Hepatocyte (in vitro differentiated cells): ENCODE results near the gene EPHB2. TPM values are rescaled to one million over a fixed set of nuclear protein-coding genes. Genes with fewer than 3 reads are reported as not detected.

Experiments used
- DNase-seq: peaks from one replicate; pipeline ENCODE4 v3.0.0-alpha.2; 2016; ENCODE audit warnings: low spot score
- H2AFZ ChIP-seq: fragments of 200-600 bp; sonication (generic); 2 replicates; pipeline ENCODE4 v1.6.0; 2016; ENCODE audit warnings: antibody characterized with exemption, mild to moderate bottlenecking
- H3K27ac ChIP-seq: fragments of 200-600 bp; sonication (generic); 2 replicates; pipeline ENCODE4 v1.5.1; 2016; ENCODE audit warnings: mild to moderate bottlenecking
- H3K27me3 ChIP-seq: fragments of 200-600 bp; sonication (generic); 2 replicates; pipeline ENCODE4 v1.6.1; 2016
- H3K36me3 ChIP-seq: fragments of 200-600 bp; sonication (generic); replicated peaks from 2 replicates; pipeline ENCODE4 v1.5.1; 2016; ENCODE audit warnings: low read depth; ENCODE audit not compliant: insufficient read depth
- H3K4me1 ChIP-seq: fragments of 200-600 bp; sonication (generic); 2 replicates; pipeline ENCODE4 v1.5.1; 2016; ENCODE audit warnings: mild to moderate bottlenecking, moderate library complexity; ENCODE audit not compliant: insufficient read depth
- H3K4me2 ChIP-seq: fragments of 200-600 bp; sonication (generic); 2 replicates; pipeline ENCODE4 v1.6.0; 2016
- H3K4me3 ChIP-seq: fragments of 200-600 bp; sonication (generic); 2 replicates; pipeline ENCODE4 v1.5.1; 2016; ENCODE audit warnings: mild to moderate bottlenecking
- H3K79me2 ChIP-seq: fragments of 200-600 bp; sonication (generic); 2 replicates; pipeline ENCODE4 v1.6.0; 2017; ENCODE audit warnings: mild to moderate bottlenecking
- H3K9me2 ChIP-seq: fragments of 200-600 bp; sonication (generic); replicated peaks from 2 replicates; pipeline ENCODE4 v1.6.0; 2017; ENCODE audit warnings: mild to moderate bottlenecking; ENCODE audit not compliant: insufficient read depth
- H3K9me3 ChIP-seq: fragments of 200-600 bp; sonication (generic); 2 replicates; pipeline ENCODE4 v1.5.1; 2016; ENCODE audit warnings: low read depth, mild to moderate bottlenecking
- H4K20me1 ChIP-seq: fragments of 200-600 bp; sonication (generic); 2 replicates; pipeline ENCODE4 v1.6.0; 2016; ENCODE audit warnings: mild to moderate bottlenecking; ENCODE audit not compliant: insufficient read depth, poor library complexity, severe bottlenecking
- CTCF ChIP-seq: fragments of 200-600 bp; sonication (generic); IDR thresholded peaks from 2 replicates; pipeline ENCODE4 v1.5.1; 2016; ENCODE audit warnings: antibody characterized with exemption, mild to moderate bottlenecking; ENCODE audit not compliant: poor library complexity
- EZH2 ChIP-seq: fragments of 200-600 bp; sonication (generic); IDR thresholded peaks from 2 replicates; pipeline ENCODE4 v1.6.1; 2016; ENCODE audit warnings: antibody characterized with exemption, mild to moderate bottlenecking, borderline replicate concordance
- EZH2phosphoT487 ChIP-seq: fragments of 200-600 bp; sonication (generic); IDR thresholded peaks from one replicate; pipeline ENCODE4 v1.6.1; 2018; ENCODE audit warnings: antibody characterized with exemption, mild to moderate bottlenecking, low read depth, moderate library complexity; ENCODE audit not compliant: unreplicated experiment, severe bottlenecking
- WGBS: methylation state at CpG from one replicate; pipeline ENCODE4 v1.1.6; 2016; ENCODE audit warnings: low lambda C conversion rate; ENCODE audit errors: missing lambda C conversion rate; 5-methylcytosine and 5-hydroxymethylcytosine counted together
- polyA plus RNA-seq: library from polyadenylated mRNA; unstranded; fragments of >200 nt; fragmentation: Nextera tagmentation; extraction: Ambion mirVana; gene quantifications from 2 replicates; pipeline ENCODE4 v1.2.1, GENCODE V29; 2016
- total RNA-seq: library from RNA; depleted of rRNA; stranded (reverse); fragments of >200 nt; gene quantifications from 2 replicates; pipeline ENCODE4 v1.2.3, GENCODE V29; 2014

The EPHB2 gene
- total and polyA plus RNA-seq, 2 experiments from 2014 or later: 17.2 to 18.3 TPM

GRCh38 chr1:22920734-22921451, 210.3 kb downstream of the EPHB2 start:
- no peaks in the 10 kb centered on the region for H3K4me1 ChIP-seq
- no peak overlapping the region for H3K27ac ChIP-seq
- H3K4me2 ChIP-seq: no peak overlapping the region
- no peaks in the 10 kb centered on the region for H3K9me3 ChIP-seq
- TF ChIP-seq CTCF (no peak), EZH2 (no peak), EZH2phosphoT487 (no peak)
- H2AFZ ChIP-seq: no peak overlapping the region
- no peaks in the 10 kb centered on the region for H3K36me3 ChIP-seq
- no peak for DNase-seq
- H3K9me2 ChIP-seq: no peaks in the 10 kb centered on the region
- WGBS: 85% methylated on average over 8 of the region's 8 CpGs
- H3K4me3 ChIP-seq: no peak overlapping the region
- no peaks in the 10 kb centered on the region for H4K20me1 ChIP-seq
- H3K79me2 ChIP-seq: no peaks in the 10 kb centered on the region
- no peaks in the 10 kb centered on the region for H3K27me3 ChIP-seq

- H4K20me1 ChIP-seq: no peaks in the 10 kb centered on the region
- H3K4me2 ChIP-seq: no peak overlapping the region
- no peaks in the 10 kb centered on the region for H3K36me3 ChIP-seq
- no peaks in the 10 kb centered on the region for H3K79me2 ChIP-seq
- no peak overlapping the region for H3K4me3 ChIP-seq
- no peak for DNase-seq
- no peak overlapping the region for H3K27ac ChIP-seq
- WGBS: 86% methylated on average over 8 of the region's 8 CpGs
- H3K27me3 ChIP-seq: no peaks in the 10 kb centered on the region
- no peaks in the 10 kb centered on the region for H3K9me3 ChIP-seq
- no peak overlapping the region for H2AFZ ChIP-seq
- TF ChIP-seq CTCF: no peak
- no peak for TF ChIP-seq EZH2
- no peaks in the 10 kb centered on the region for H3K9me2 ChIP-seq
- H3K4me1 ChIP-seq: no peaks in the 10 kb centered on the region
Observed at GRCh38 chr1:22921452-22922126, 210.9 kb downstream of the EPHB2 start.

GRCh38 chr1:22922640-22923039, 212.0 kb downstream of the EPHB2 start:
- DNase-seq: no peak
- Histone ChIP-seq H3K36me3 (no peaks in the 10 kb centered on the region), H2AFZ (no peak overlapping the region), H4K20me1 (no peaks in the 10 kb centered on the region), H3K27me3 (peaks cover 5% of the 10 kb centered on the region), H3K27ac (no peak overlapping the region), H3K4me1 (no peaks in the 10 kb centered on the region), H3K4me3 (no peak overlapping the region), H3K79me2 (no peaks in the 10 kb centered on the region), H3K9me3 (no peaks in the 10 kb centered on the region), H3K9me2 (no peaks in the 10 kb centered on the region), H3K4me2 (no peak overlapping the region)
- TF ChIP-seq CTCF: no peak
- TF ChIP-seq EZH2: no peak
- TF ChIP-seq EZH2phosphoT487: no peak
- 100% methylated on average over 1 of the region's 1 CpG for WGBS
